Subcutaneous adipose tissue (tissue), 4 donors: ENCODE measurements around the gene HOXA6. TPM values are rescaled to one million over a fixed set of nuclear protein-coding genes. Genes with fewer than 3 reads are reported as not detected.

Source experiments
- total RNA-seq, 4 donors: library from RNA; depleted of rRNA; stranded (reverse); fragments of >200 nt; gene quantifications; one replicate each; pipeline ENCODE4 v1.1.0, GENCODE V29; 2016
- TF ChIP-seq, protein P1 (sequence below): fragments of 450-650 bp; IDR thresholded peaks from one replicate; pipeline ENCODE4 v1.5.1; 2016; ENCODE audit warnings: low read depth, mild to moderate bottlenecking, control low read depth, antibody characterized with exemption, moderate library complexity

HOXA6 gene
- total RNA-seq, 4 donors from 2014 or later = 1.3 to 5.3 (median 2.8) TPM

DNA sequence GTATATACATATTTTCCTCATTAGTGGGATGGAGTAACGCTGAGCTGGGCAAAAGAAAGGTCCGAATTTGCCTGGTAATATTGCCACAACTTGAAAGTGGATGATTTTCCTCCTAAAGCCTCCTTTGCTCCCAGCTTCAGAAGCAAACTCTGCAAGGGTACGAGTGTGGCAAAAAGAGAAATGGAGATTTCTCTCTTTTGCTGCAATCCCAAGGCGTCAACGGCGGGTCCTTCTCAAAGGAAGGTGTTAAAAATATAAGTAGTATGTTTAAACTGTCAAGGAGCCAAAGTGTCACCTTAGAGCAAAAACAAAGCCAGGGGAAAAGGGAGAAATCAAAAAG lies 32.7 kb downstream of the HOXA6 start:
- TF ChIP-seq, protein P1, sequence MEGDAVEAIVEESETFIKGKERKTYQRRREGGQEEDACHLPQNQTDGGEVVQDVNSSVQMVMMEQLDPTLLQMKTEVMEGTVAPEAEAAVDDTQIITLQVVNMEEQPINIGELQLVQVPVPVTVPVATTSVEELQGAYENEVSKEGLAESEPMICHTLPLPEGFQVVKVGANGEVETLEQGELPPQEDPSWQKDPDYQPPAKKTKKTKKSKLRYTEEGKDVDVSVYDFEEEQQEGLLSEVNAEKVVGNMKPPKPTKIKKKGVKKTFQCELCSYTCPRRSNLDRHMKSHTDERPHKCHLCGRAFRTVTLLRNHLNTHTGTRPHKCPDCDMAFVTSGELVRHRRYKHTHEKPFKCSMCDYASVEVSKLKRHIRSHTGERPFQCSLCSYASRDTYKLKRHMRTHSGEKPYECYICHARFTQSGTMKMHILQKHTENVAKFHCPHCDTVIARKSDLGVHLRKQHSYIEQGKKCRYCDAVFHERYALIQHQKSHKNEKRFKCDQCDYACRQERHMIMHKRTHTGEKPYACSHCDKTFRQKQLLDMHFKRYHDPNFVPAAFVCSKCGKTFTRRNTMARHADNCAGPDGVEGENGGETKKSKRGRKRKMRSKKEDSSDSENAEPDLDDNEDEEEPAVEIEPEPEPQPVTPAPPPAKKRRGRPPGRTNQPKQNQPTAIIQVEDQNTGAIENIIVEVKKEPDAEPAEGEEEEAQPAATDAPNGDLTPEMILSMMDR = no peak

- TF ChIP-seq, protein P1 = no peak
Observed at GRCh38 chr7:27113991-27114769, 33.4 kb downstream of the HOXA6 start.

DNA sequence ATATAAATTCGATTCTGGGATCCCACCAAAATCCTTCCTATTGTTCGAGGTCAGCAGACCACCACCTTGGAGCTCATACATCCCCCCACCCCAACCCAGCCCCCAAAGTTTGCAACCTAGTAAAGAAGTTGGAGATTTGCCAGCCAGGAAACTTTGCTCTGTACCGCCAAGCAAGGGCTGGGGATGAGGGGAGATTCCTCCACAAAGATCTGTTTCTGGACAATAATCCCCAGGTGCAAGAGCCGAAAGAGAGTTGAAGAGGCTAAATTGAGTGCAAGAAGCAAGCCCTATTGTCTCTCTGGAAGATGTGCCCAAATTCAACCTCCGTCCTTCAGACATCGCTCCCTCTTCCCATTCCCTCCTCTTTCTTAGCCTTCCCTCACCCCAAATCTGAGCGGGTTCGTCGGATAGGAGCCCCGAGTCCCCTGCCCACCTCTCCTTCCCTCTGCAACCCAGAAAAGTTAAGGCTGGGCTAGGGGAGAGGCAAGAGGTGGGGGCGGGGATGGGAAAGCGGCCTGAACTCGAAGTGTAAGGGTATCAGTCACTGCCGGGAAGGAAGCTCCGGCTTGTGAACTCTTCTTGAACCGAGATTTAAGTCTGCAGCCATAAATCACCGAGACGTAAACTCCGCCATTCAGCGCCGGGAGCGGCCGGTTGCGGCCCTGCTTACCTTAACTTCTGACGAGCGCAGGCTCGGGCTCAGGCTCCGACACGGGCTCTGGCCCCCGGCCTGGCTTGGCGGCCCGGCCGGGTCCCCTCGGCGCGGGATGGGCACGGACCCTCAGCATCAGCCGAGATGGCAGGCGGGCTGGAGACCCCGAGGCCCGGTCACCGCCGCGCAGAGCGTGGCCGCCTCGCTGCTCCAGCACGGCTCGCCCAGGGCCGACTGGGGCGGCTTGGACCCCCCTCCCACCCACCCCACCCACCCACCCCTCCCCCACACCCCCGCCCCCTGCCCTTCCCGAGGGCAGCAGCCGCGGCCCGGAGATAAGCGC lies 34.3 kb downstream of the HOXA6 start:
- TF ChIP-seq, protein P1 = no peak

- TF ChIP-seq, protein P1 = no peak
Observed at GRCh38 chr7:27112361-27112760, 35.2 kb downstream of the HOXA6 start.

- TF ChIP-seq, protein P1 = no peak
Observed at GRCh38 chr7:27111751-27112277, 35.8 kb downstream of the HOXA6 start.

DNA sequence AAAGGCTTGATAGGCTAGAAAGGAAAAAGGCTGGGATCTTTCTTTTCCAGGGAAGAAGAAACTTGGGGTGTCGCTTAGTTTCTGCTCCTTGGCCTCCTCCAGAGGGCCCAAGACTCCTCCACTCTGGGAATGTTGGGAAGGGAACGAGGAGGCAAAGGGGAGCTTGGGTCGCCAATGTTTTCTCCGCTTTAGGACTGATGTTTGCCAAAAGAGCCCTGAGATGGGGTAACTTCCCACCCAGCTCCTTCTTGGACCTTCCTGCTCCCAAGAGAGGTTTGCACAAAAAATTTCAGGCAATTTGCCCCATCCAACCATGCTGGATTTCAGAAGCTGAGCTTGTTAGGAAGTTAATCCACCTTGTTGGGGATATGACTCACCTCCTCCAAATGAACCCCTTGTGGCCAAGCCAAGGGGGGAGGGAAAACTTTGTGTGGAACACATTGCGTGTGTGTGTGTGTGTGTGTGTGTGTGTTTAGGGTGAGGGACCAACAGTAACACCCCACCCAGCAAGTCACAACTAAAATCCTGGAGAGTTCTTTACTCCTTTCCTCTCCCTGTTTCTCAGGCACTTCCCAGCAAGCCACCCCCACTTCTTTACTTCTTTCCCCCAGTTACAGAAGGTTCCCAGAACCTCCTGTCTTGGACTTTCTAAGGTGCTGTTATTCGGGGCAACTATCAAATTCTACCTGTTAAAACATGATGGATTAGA lies 36.4 kb downstream of the HOXA6 start:
- TF ChIP-seq, protein P1 = no peak
